ENCODE data around the gene AAR2. TPM values are rescaled to one million over a fixed set of nuclear protein-coding genes. Genes with fewer than 3 reads are reported as not detected.

AAR2 gene
- total RNA-seq, 1 experiment from 2014 or later: 22.5 TPM

- TF ChIP-seq SOX15 (CRISPR knock-in tag; IDR thresholded peaks at IDR 0.05) (no peak), ERG (CRISPR knock-in tag; IDR thresholded peaks at IDR 0.05) (no peak), IRF2 (CRISPR knock-in tag; IDR thresholded peaks at IDR 0.05; ENCODE audit: borderline replicate concordance, low read depth) (no peak), GRHL2 (CRISPR knock-in tag; IDR thresholded peaks at IDR 0.05; ENCODE audit: insufficient replicate concordance, severe bottlenecking) (no peak), ZNF396 (CRISPR knock-in tag; IDR thresholded peaks at IDR 0.05; ENCODE audit: borderline replicate concordance) (no peak), GABPB1 (CRISPR knock-in tag; IDR thresholded peaks at IDR 0.05) (peak; percentile 95), MAX (CRISPR knock-in tag; IDR thresholded peaks at IDR 0.05) (peak; percentile 84), ZNF281 (CRISPR knock-in tag; IDR thresholded peaks at IDR 0.05) (no peak), ZNF263 (CRISPR knock-in tag; IDR thresholded peaks at IDR 0.05; ENCODE audit: low read depth) (no peak), ETV6 (CRISPR knock-in tag; IDR thresholded peaks at IDR 0.05) (no peak), ZNF425 (CRISPR knock-in tag; conservative IDR thresholded peaks at IDR 0.05) (no peak), SMAD3 (CRISPR knock-in tag; IDR thresholded peaks at IDR 0.05; ENCODE audit: borderline replicate concordance) (0 out of 2 replicates have a peak, but pooled peaks have one; percentile 14), ATF2 (CRISPR knock-in tag; IDR thresholded peaks at IDR 0.05; ENCODE audit: borderline replicate concordance, low read depth) (no peak; the same call in 1 of the 2 replicates), FOXP1 (CRISPR knock-in tag; IDR thresholded peaks at IDR 0.05; ENCODE audit: borderline replicate concordance) (0 out of 2 replicates have a peak, but pooled peaks have one; percentile 54), TEAD1 (CRISPR knock-in tag; IDR thresholded peaks at IDR 0.05) (peak; percentile 83), ZNF121 (CRISPR knock-in tag; IDR thresholded peaks at IDR 0.05) (no peak), TP53 (CRISPR knock-in tag; IDR thresholded peaks at IDR 0.05) (no peak), ELF4 (CRISPR knock-in tag; IDR thresholded peaks at IDR 0.05; ENCODE audit: low read depth) (no peak), SMAD4 (CRISPR knock-in tag; IDR thresholded peaks at IDR 0.05) (no peak), AR (CRISPR knock-in tag; IDR thresholded peaks at IDR 0.05) (no peak), ZBTB43 (CRISPR knock-in tag; IDR thresholded peaks at IDR 0.05) (peak; percentile 45; the same call in 1 of the 2 replicates), CBFB (CRISPR knock-in tag; IDR thresholded peaks at IDR 0.05; ENCODE audit: low read depth) (no peak)
These were observed at the start of gene AAR2 (continued) for GRCh38 chr20:36235892-36236785.
